HFF-Myc (cell line): ENCODE results near the gene P3H2.
"Not testable (repeated sequence)": the region's sequence is repeated elsewhere in the genome, so short reads cannot be mapped to it uniquely, and the experiment has no call there.

Experiments
- DNase-seq: peaks from one replicate; pipeline ENCODE4 v3.0.0-alpha.2; 2011; ENCODE audit warnings: low read depth; ENCODE audit errors: extremely low read depth
- H3K4me3 ChIP-seq: replicated peaks from 2 replicates; pipeline ENCODE4 v1.5.1; 2011; ENCODE audit warnings: low read depth, mild to moderate bottlenecking, control low read depth, low read length
- CTCF ChIP-seq: IDR thresholded peaks from 2 replicates; pipeline ENCODE4 v1.5.1; 2012; ENCODE audit warnings: mild to moderate bottlenecking, low read depth, low read length, control low read depth; ENCODE audit errors: missing control alignments

The P3H2 gene

GRCh38 chr3:190159902-190160435 is 39.3 kb upstream of the P3H2 start:
- TF ChIP-seq CTCF = no peak
- no peak overlapping the region for H3K4me3 ChIP-seq
- no peak for DNase-seq

GRCh38 chr3:190158261-190158660 is 37.6 kb upstream of the P3H2 start:
- no peak for TF ChIP-seq CTCF
- DNase-seq = no peak
- no peak overlapping the region for H3K4me3 ChIP-seq

GRCh38 chr3:190155752-190156151 is 35.1 kb upstream of the P3H2 start:
- TF ChIP-seq CTCF = no peak
- no peak overlapping the region for H3K4me3 ChIP-seq
- DNase-seq = no peak

- no peak overlapping the region for H3K4me3 ChIP-seq
- DNase-seq = no peak
- no peak for TF ChIP-seq CTCF
Measured at GRCh38 chr3:190150681-190151080, 30.0 kb upstream of the P3H2 start.

- H3K4me3 ChIP-seq, DNase-seq: not testable (repeated sequence)
Measured at GRCh38 chr3:190149830-190150619, 29.3 kb upstream of the P3H2 start.

- DNase-seq, H3K4me3 ChIP-seq: not testable (repeated sequence)
Measured at GRCh38 chr3:190144793-190145192, 24.1 kb upstream of the P3H2 start.

GRCh38 chr3:190142041-190142440 is 21.3 kb upstream of the P3H2 start:
- no peak overlapping the region for H3K4me3 ChIP-seq
- DNase-seq = no peak

More at GRCh38 chr3:190142041-190142440, 21.3 kb upstream of the P3H2 start:
- TF ChIP-seq CTCF = no peak
